Stimulated activated CD4-positive, alpha-beta T cell treated with anti-CD3 and anti-CD28 coated beads, Interleukin-1b, Interleukin-23, amount 100 ng/mL, for 4 hours (primary cell): Measurements from ENCODE around the gene POLR1D.
"Not testable (repeated sequence)": the region's sequence is repeated elsewhere in the genome, so short reads cannot be mapped to it uniquely, and the experiment has no call there.

Experiments
- DNase-seq, 2 donors: peaks; one replicate each; pipeline ENCODE4 v3.0.0-alpha.2; 2020; ENCODE audit warnings: low read depth in 2 of 2

Gene POLR1D

GRCh38 chr13:27617881-27618321 lies 3.8 kb upstream of the POLR1D start:
- DNase-seq, result no peak

- no peak for DNase-seq
Observed at GRCh38 chr13:27619093-27619727, 2.5 kb upstream of the POLR1D start.

- DNase-seq, result peak; percentile 12 to 41
Observed at GRCh38 chr13:27619728-27620376, 1.8 kb upstream of the POLR1D start.

- DNase-seq, result peak; percentile 94 to 96
Observed at GRCh38 chr13:27620377-27621115, 1.1 kb upstream of the POLR1D start, which contains the start of gene LNX2. TSS of gene LNX2 (minus strand) at chr13:27620529. CDS start at chr13:27581703, 38,826 bp downstream.

GRCh38 chr13:27621116-27621365 lies 651 bp upstream of the POLR1D start:
- no peak for DNase-seq

GRCh38 chr13:27622102-27622820 lies 569 bp downstream of the POLR1D start:
- no peak for DNase-seq

GRCh38 chr13:27622881-27623280 lies 1.2 kb downstream of the POLR1D start:
- DNase-seq, result no peak

GRCh38 chr13:27624071-27624470 lies 2.4 kb downstream of the POLR1D start:
- no peak for DNase-seq

- no peak for DNase-seq
Observed at GRCh38 chr13:27625839-27626238, 4.1 kb downstream of the POLR1D start.

- no peak for DNase-seq
Observed at GRCh38 chr13:27627380-27627779, 5.7 kb downstream of the POLR1D start.

- DNase-seq, result no peak
Observed at GRCh38 chr13:27628081-27628480, 6.4 kb downstream of the POLR1D start.

- DNase-seq, result not testable (repeated sequence)
Observed at GRCh38 chr13:27628766-27629165, 7.1 kb downstream of the POLR1D start.

- no peak for DNase-seq
Observed at GRCh38 chr13:27631156-27631555, 9.5 kb downstream of the POLR1D start.

GRCh38 chr13:27631665-27632064 lies 10.0 kb downstream of the POLR1D start:
- no peak for DNase-seq

GRCh38 chr13:27632214-27632613 lies 10.5 kb downstream of the POLR1D start:
- no peak for DNase-seq

GRCh38 chr13:27632648-27633047 lies 11.0 kb downstream of the POLR1D start:
- no peak for DNase-seq

GRCh38 chr13:27634231-27634630 lies 12.5 kb downstream of the POLR1D start:
- no peak for DNase-seq

GRCh38 chr13:27634791-27635190 lies 13.1 kb downstream of the POLR1D start:
- DNase-seq, result no peak

- DNase-seq, result no peak
Observed at GRCh38 chr13:27635266-27635665, 13.6 kb downstream of the POLR1D start.

- DNase-seq, result no peak
Observed at GRCh38 chr13:27636589-27637288, 15.0 kb downstream of the POLR1D start.

GRCh38 chr13:27637289-27637626 lies 15.6 kb downstream of the POLR1D start:
- no peak for DNase-seq

- no peak for DNase-seq
Observed at GRCh38 chr13:27638001-27638400, 16.3 kb downstream of the POLR1D start.
